IMR-90 (cell line): ENCODE measurements around the gene LRRC56. TPM values are rescaled to one million over a fixed set of nuclear protein-coding genes. Genes with fewer than 3 reads are reported as not detected.

Source experiments
- ATAC-seq: fragments of 200-7000 bp; cut with Tn5 transposase; 2 replicates; pipeline ENCODE4 v1.9.1; 2020; ENCODE audit warnings: low read depth, mild to moderate bottlenecking, moderate library complexity
- BruUV-seq: library from RNA; stranded (reverse); fragments of 400-500 nt; replicated peaks from 2 replicates; lab custom pipeline; 2021; lab: Mats Ljungman, UMichigan
- CTCF ChIA-PET: fragments of 300-600 bp; formaldehyde crosslinking; extraction: SDS; loops from one replicate; lab custom pipeline; 2021; ENCODE audit warnings: antibody characterized with exemption; lab: Yijun Ruan, JAX
- POLR2A ChIA-PET: fragments of 300-600 bp; sonication (Branson Sonifier 250); formaldehyde crosslinking; loops from one replicate; lab custom pipeline; 2022; ENCODE audit warnings: antibody characterized with exemption; ENCODE audit not compliant: unreplicated experiment; lab: Charles Lee
- DNase-seq: peaks from one replicate; pipeline ENCODE4 v3.0.0; 2013
- H2AFZ ChIP-seq: replicated peaks from 2 replicates; pipeline ENCODE3; 2013; ENCODE audit warnings: low read length, mild to moderate bottlenecking; ENCODE audit not compliant: poor library complexity
- H2AK5ac ChIP-seq: 2 replicates; pipeline ENCODE4 v1.6.1; 2013; ENCODE audit warnings: low read depth, low read length, inconsistent platforms
- H2AK9ac ChIP-seq: replicated peaks from 2 replicates; pipeline ENCODE3; 2013; ENCODE audit warnings: mild to moderate bottlenecking, low read depth, low read length, moderate library complexity; ENCODE audit not compliant: poor library complexity
- H2BK120ac ChIP-seq: 2 replicates; pipeline ENCODE4 v1.6.1; 2013; ENCODE audit warnings: low read depth, low read length, inconsistent platforms
- H2BK15ac ChIP-seq: 3 replicates; pipeline ENCODE4 v1.6.1; 2013; ENCODE audit warnings: low read depth, low read length, inconsistent platforms
- H2BK20ac ChIP-seq: 2 replicates; pipeline ENCODE4 v1.6.1; 2013; ENCODE audit warnings: low read depth, mild to moderate bottlenecking, inconsistent platforms, low read length, moderate library complexity
- H2BK5ac ChIP-seq: 2 replicates; pipeline ENCODE4 v1.6.1; 2013; ENCODE audit warnings: mild to moderate bottlenecking, low read depth, low read length, inconsistent platforms; ENCODE audit not compliant: poor library complexity, severe bottlenecking
- H3K14ac ChIP-seq: replicated peaks from 2 replicates; pipeline ENCODE4 v1.6.1; 2013; ENCODE audit warnings: low read depth, low read length, inconsistent platforms
- H3K18ac ChIP-seq: 2 replicates; pipeline ENCODE4 v1.6.1; 2013; ENCODE audit warnings: low read depth, low read length, control low read depth
- H3K23ac ChIP-seq: 2 replicates; pipeline ENCODE4 v1.6.1; 2013; ENCODE audit warnings: low read depth, low read length, inconsistent platforms
- H3K27ac ChIP-seq: 2 replicates; pipeline ENCODE4 v1.5.1; 2013; ENCODE audit warnings: mild to moderate bottlenecking, control low read depth, low read length; ENCODE audit not compliant: insufficient read depth
- H3K27me3 ChIP-seq: 2 replicates; pipeline ENCODE4 v1.6.1; 2013; ENCODE audit warnings: low read length; ENCODE audit not compliant: control insufficient read depth, insufficient read depth
- H3K36me3 ChIP-seq: 2 replicates; pipeline ENCODE4 v1.6.1; 2013; ENCODE audit warnings: low read length, mixed read lengths; ENCODE audit not compliant: control insufficient read depth, insufficient read depth
- H3K4ac ChIP-seq: 2 replicates; pipeline ENCODE4 v1.6.1; 2013; ENCODE audit warnings: low read depth, low read length, inconsistent platforms
- H3K4me1 ChIP-seq: 2 replicates; pipeline ENCODE4 v1.6.1; 2013; ENCODE audit warnings: low read length, mixed read lengths; ENCODE audit not compliant: control insufficient read depth, insufficient read depth
- H3K4me2 ChIP-seq: 2 replicates; pipeline ENCODE4 v1.6.1; 2013; ENCODE audit warnings: low read depth, mild to moderate bottlenecking, control low read depth, low read length, moderate library complexity
- H3K4me3 ChIP-seq: 2 replicates; pipeline ENCODE4 v1.5.1; 2013; ENCODE audit warnings: low read depth, mild to moderate bottlenecking, control low read depth, low read length, moderate library complexity; ENCODE audit not compliant: insufficient read depth
- H3K56ac ChIP-seq: 2 replicates; pipeline ENCODE4 v1.6.1; 2013; ENCODE audit warnings: low read length, inconsistent platforms; ENCODE audit not compliant: insufficient read depth; ENCODE audit errors: extremely low read depth
- H3K79me1 ChIP-seq, 2 experiments: 2 replicates each; pipeline ENCODE4 v1.6.1; 2013; ENCODE audit warnings: low read length in 2 of 2, inconsistent platforms in 1 of 2, low read depth in 1 of 2
- H3K9ac ChIP-seq: 2 replicates; pipeline ENCODE4 v1.6.1; 2013; ENCODE audit warnings: low read depth, low read length, control low read depth
- H3K9me1 ChIP-seq: 2 replicates; pipeline ENCODE4 v1.6.1; 2013; ENCODE audit warnings: low read length, inconsistent platforms; ENCODE audit not compliant: insufficient read depth
- H3K9me3 ChIP-seq: 2 replicates; pipeline ENCODE4 v1.6.1; 2013; ENCODE audit warnings: low read length; ENCODE audit not compliant: control insufficient read depth, insufficient read depth
- H4K20me1 ChIP-seq: 2 replicates; pipeline ENCODE4 v1.6.1; 2013; ENCODE audit warnings: low read length, inconsistent platforms; ENCODE audit not compliant: insufficient read depth
- H4K5ac ChIP-seq: 2 replicates; pipeline ENCODE4 v1.6.1; 2013; ENCODE audit warnings: mild to moderate bottlenecking, low read depth, low read length, control low read depth
- H4K8ac ChIP-seq, 2 experiments: 2 replicates each; pipeline ENCODE4 v1.6.1; 2013; ENCODE audit warnings: low read depth in 2 of 2, low read length in 2 of 2, control low read depth in 1 of 2, inconsistent platforms in 1 of 2
- H4K91ac ChIP-seq: 2 replicates; pipeline ENCODE4 v1.6.1; 2013; ENCODE audit warnings: low read depth, low read length, inconsistent platforms; ENCODE audit not compliant: insufficient read depth
- CEBPB ChIP-seq: IDR thresholded peaks from 2 replicates; pipeline ENCODE4 v1.6.1; 2012; ENCODE audit warnings: low read depth, low read length, improper control_type of control experiment
- CTCF ChIP-seq: conservative IDR thresholded peaks from 2 replicates; pipeline ENCODE4 v1.5.1; 2012; ENCODE audit warnings: mild to moderate bottlenecking, low read depth, low read length, improper control_type of control experiment
- MAFK ChIP-seq: IDR thresholded peaks from 2 replicates; pipeline ENCODE4 v1.6.1; 2012; ENCODE audit warnings: low read depth, low read length, improper control_type of control experiment
- MAZ ChIP-seq: IDR thresholded peaks from 2 replicates; pipeline ENCODE4 v1.6.1; 2012; ENCODE audit warnings: low read depth, mild to moderate bottlenecking, low read length, improper control_type of control experiment, moderate library complexity, borderline replicate concordance
- NFE2L2 ChIP-seq: fragments of 150-350 bp; IDR thresholded peaks from 2 replicates; pipeline ENCODE4 v1.6.1; 2016; ENCODE audit warnings: low read depth, mild to moderate bottlenecking, low read length
- POLR2A ChIP-seq: IDR thresholded peaks from 2 replicates; pipeline ENCODE4 v1.6.1; 2012; ENCODE audit warnings: mild to moderate bottlenecking, low read depth, low read length
- RAD21 ChIP-seq: IDR thresholded peaks from 2 replicates; pipeline ENCODE4 v1.6.1; 2012; ENCODE audit warnings: low read length, improper control_type of control experiment
- RCOR1 ChIP-seq: IDR thresholded peaks from 2 replicates; pipeline ENCODE4 v1.6.1; 2012; ENCODE audit warnings: mild to moderate bottlenecking, low read length, improper control_type of control experiment; ENCODE audit not compliant: insufficient replicate concordance
- RFX5 ChIP-seq: IDR thresholded peaks from 2 replicates; pipeline ENCODE4 v1.8.0; 2012; ENCODE audit warnings: low read depth, mild to moderate bottlenecking, low read length, moderate library complexity
- SMC3 ChIP-seq: fragments of 150-350 bp; IDR thresholded peaks from 2 replicates; pipeline ENCODE4 v1.6.1; 2016; ENCODE audit warnings: low read depth, mild to moderate bottlenecking, antibody characterized with exemption, low read length, moderate library complexity
- WGBS, 2 experiments: methylation state at CpG; one replicate each; pipeline versions ENCODE4 v1.1.5 to v1.1.7; 2013; ENCODE audit warnings: missing lambda C conversion rate in 2 of 2; ENCODE audit not compliant: insufficient read length in 1 of 2; ENCODE audit errors: extremely low coverage in 2 of 2; 5-methylcytosine and 5-hydroxymethylcytosine counted together
- dilution Hi-C: fragments of 300-500 bp; cut with HindIII; formaldehyde crosslinking; loops from one replicate; pipeline ENCODE4 v1.14.3; 2018; ENCODE audit warnings: low sequenced_read_pairs; ENCODE audit not compliant: unreplicated experiment
- in situ Hi-C: fragments of 300-500 bp; cut with MboI; formaldehyde crosslinking; loops from 3 replicates; pipeline ENCODE4 v1.14.3; 2019; ENCODE audit warnings: low sequenced_read_pairs, inconsistent platforms, mixed read lengths
- intact Hi-C: fragments of 100-400 bp; cut with micrococcal nuclease; formaldehyde crosslinking; loops from 2 replicates; pipeline ENCODE4 v1.10.0; 2022
- polyA plus RNA-seq, 3 experiments: library from polyadenylated mRNA; depleted of rRNA; stranded (reverse); fragments of >200 nt; gene quantifications; 2 replicates each; pipeline ENCODE4 v1.2.3, GENCODE V29; 2012; ENCODE audit warnings: low replicate concordance in 1 of 3
- total RNA-seq: library from RNA; depleted of rRNA; stranded (reverse); fragments of >200 nt; gene quantifications from 2 replicates; pipeline ENCODE4 v1.2.3, GENCODE V29; 2012
- TF ChIP-seq, protein P1 (sequence below): fragments of 150-350 bp; IDR thresholded peaks from 2 replicates; pipeline ENCODE4 v1.6.1; 2016; ENCODE audit warnings: low read depth, mild to moderate bottlenecking, low read length, moderate library complexity, borderline replicate concordance
- TF ChIP-seq, protein P2 (sequence below): fragments of 150-350 bp; IDR thresholded peaks from 2 replicates; pipeline ENCODE4 v1.6.1; 2017; ENCODE audit warnings: mild to moderate bottlenecking, antibody characterized with exemption, low read length, low read depth

The LRRC56 gene
- total and polyA plus RNA-seq, 2 of the 4 experiments (the other 2 are of a cell fraction), result 0.36 to 1.3 TPM

GRCh38 chr11:494761-495536 is 42.4 kb upstream of the LRRC56 start:
- DNase-seq (no peak), ATAC-seq (no peak)
- dilution Hi-C loops (no loop called here), in situ Hi-C loops (no loop called here), intact Hi-C loops (no loop called here)
- 92% methylated on average over 11 of the region's 37 CpGs; no CpG with 5 or more reads in 1 of the 2 experiments for WGBS, 2 experiments
- no TSS peak for BruUV-seq
- H3K23ac ChIP-seq, result no peak overlapping the region
- H4K5ac ChIP-seq, result no peak overlapping the region
- peak overlapping the region; percentile 49 for H2AFZ ChIP-seq
- H3K36me3 ChIP-seq, result peaks cover 69% of the 10 kb centered on the region
- H2BK20ac ChIP-seq, result no peak overlapping the region
- ChIA-PET CTCF (no interaction called here), POLR2A (no interaction called here)
- H3K9me3 ChIP-seq, result peaks cover 2% of the 10 kb centered on the region; the same call in 1 of the 2 replicates
- no peak overlapping the region for H3K56ac ChIP-seq
- no peak overlapping the region for H2BK120ac ChIP-seq
- H4K8ac ChIP-seq, result no peak overlapping the region
- TF ChIP-seq MAFK, result no peak
- TF ChIP-seq RCOR1, result no peak
- TF ChIP-seq NFE2L2, result no peak
- no peak for TF ChIP-seq POLR2A
- TF ChIP-seq CTCF, result no peak
- TF ChIP-seq, protein P1, sequence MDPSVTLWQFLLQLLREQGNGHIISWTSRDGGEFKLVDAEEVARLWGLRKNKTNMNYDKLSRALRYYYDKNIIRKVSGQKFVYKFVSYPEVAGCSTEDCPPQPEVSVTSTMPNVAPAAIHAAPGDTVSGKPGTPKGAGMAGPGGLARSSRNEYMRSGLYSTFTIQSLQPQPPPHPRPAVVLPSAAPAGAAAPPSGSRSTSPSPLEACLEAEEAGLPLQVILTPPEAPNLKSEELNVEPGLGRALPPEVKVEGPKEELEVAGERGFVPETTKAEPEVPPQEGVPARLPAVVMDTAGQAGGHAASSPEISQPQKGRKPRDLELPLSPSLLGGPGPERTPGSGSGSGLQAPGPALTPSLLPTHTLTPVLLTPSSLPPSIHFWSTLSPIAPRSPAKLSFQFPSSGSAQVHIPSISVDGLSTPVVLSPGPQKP, result no peak
- TF ChIP-seq CEBPB, result no peak
- TF ChIP-seq, protein P2, sequence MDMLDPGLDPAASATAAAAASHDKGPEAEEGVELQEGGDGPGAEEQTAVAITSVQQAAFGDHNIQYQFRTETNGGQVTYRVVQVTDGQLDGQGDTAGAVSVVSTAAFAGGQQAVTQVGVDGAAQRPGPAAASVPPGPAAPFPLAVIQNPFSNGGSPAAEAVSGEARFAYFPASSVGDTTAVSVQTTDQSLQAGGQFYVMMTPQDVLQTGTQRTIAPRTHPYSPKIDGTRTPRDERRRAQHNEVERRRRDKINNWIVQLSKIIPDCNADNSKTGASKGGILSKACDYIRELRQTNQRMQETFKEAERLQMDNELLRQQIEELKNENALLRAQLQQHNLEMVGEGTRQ, result no peak
- no peak for TF ChIP-seq RFX5
- TF ChIP-seq MAZ, result no peak
- TF ChIP-seq SMC3, result no peak
- no peak for TF ChIP-seq RAD21
- H3K18ac ChIP-seq, result no peak overlapping the region
- H3K9me1 ChIP-seq, result peaks cover 10% of the 10 kb centered on the region
- H3K4ac ChIP-seq, result no peak overlapping the region
- H2AK5ac ChIP-seq, result no peak overlapping the region
- no peak overlapping the region for H2BK15ac ChIP-seq
- H3K14ac ChIP-seq, result no peak overlapping the region
- H3K4me2 ChIP-seq, result no peak overlapping the region
- no peaks in the 10 kb centered on the region for H3K4me1 ChIP-seq
- H3K27me3 ChIP-seq, result no peaks in the 10 kb centered on the region
- no peak overlapping the region for H3K4me3 ChIP-seq
- peaks cover 11% of the 10 kb centered on the region; the same call in 1 of the 2 replicates for H4K20me1 ChIP-seq
- no peak overlapping the region for H3K9ac ChIP-seq
- H2BK5ac ChIP-seq, result no peak overlapping the region
- peaks cover 10 to 32% of the 10 kb centered on the region in 2 experiments; a peak in 3 of 4 replicates for H3K79me1 ChIP-seq
- H3K27ac ChIP-seq, result no peak overlapping the region
- no peak overlapping the region for H4K91ac ChIP-seq
- no peak overlapping the region for H2AK9ac ChIP-seq
